ENCODE results near the gene CLDN5. TPM values are rescaled to one million over a fixed set of nuclear protein-coding genes. Genes with fewer than 3 reads are reported as not detected.

CLDN5 gene
- total RNA-seq, 1 experiment from 2014 or later = 0.44 TPM

- no peak overlapping the region for H3K18ac ChIP-seq (ENCODE audit: insufficient read length, low read depth, low read length)
- no peak overlapping the region for H2AFZ ChIP-seq (ENCODE audit: low read length)
- peaks cover 14% of the 10 kb centered on the region for H3K23me2 ChIP-seq (ENCODE audit: insufficient read length, low read depth, low read length, poor library complexity, severe bottlenecking)
- no peak overlapping the region for H3K4ac ChIP-seq (ENCODE audit: low read depth, low read length)
- no peak overlapping the region for H3T11ph ChIP-seq (ENCODE audit: low read length)
- H3K56ac ChIP-seq (ENCODE audit: insufficient read length, low read depth, low read length) = no peak overlapping the region
- Mint-ChIP-seq H3K4me1 (peaks cover 8 to 12% of the 10 kb centered on the region in 2 experiments; a peak in 3 of 4 replicates), H3K9me3 (no peaks in the 10 kb centered on the region), H3K27ac (no peak overlapping the region), H3K27me3 (ENCODE audit: low read depth) (peaks cover 50% of the 10 kb centered on the region), H3K36me3 (ENCODE audit: insufficient read depth in 1 of 3, low read depth in 3 of 3) (peaks cover 6 to 24% (median 24%) of the 10 kb centered on the region in 3 experiments; a peak in 4 of 7 replicates), H3K4me3 (no peak overlapping the region; a peak in 1 of 5 replicates)
- no peaks in the 10 kb centered on the region for H3K4me1 ChIP-seq (ENCODE audit: insufficient read depth, low read length)
- no peak overlapping the region for H2BK20ac ChIP-seq (ENCODE audit: low read depth, low read length, poor library complexity, severe bottlenecking)
- no peaks in the 10 kb centered on the region for H4K20me1 ChIP-seq (ENCODE audit: control insufficient read depth, insufficient read depth, insufficient read length)
- H4K91ac ChIP-seq (ENCODE audit: insufficient read length, low read depth, low read length) = no peak overlapping the region
- H3K79me2 ChIP-seq (ENCODE audit: insufficient read depth, low read length) = no peaks in the 10 kb centered on the region
- H3K27ac ChIP-seq (ENCODE audit: insufficient read length, low read depth, low read length) = no peak overlapping the region
- H3K4me2 ChIP-seq (ENCODE audit: insufficient read depth, insufficient read length, low read length) = no peak overlapping the region
- H3K14ac ChIP-seq (ENCODE audit: insufficient read depth, low read length) = no peak overlapping the region
- no CpG with 5 or more reads among the region's 10 CpGs for WGBS (ENCODE audit: extremely low coverage, insufficient read length, low lambda C conversion rate)
- H2BK15ac ChIP-seq (ENCODE audit: low read depth, low read length) = no peak overlapping the region
- H4K8ac ChIP-seq (replicated peaks; ENCODE audit: insufficient read length, low read depth, low read length) = no peak overlapping the region
- TF ChIP-seq CTCF (conservative IDR thresholded peaks at IDR 0.05) = no peak
- H3K9me3 ChIP-seq (ENCODE audit: control insufficient read depth, low read depth, low read length) = no peaks in the 10 kb centered on the region
- H3K23ac ChIP-seq (ENCODE audit: insufficient read length, low read depth, low read length) = no peak overlapping the region
- H3K79me1 ChIP-seq (ENCODE audit: insufficient read depth, low read depth, low read length, poor library complexity, severe bottlenecking) = no peaks in the 10 kb centered on the region
- H2BK120ac ChIP-seq (ENCODE audit: low read depth, low read length, poor library complexity, severe bottlenecking) = no peak overlapping the region
- peaks cover 4% of the 10 kb centered on the region; the same call in 1 of the 2 replicates for H3K27me3 ChIP-seq (ENCODE audit: insufficient read depth, low read length)
- no peak overlapping the region for H2AK5ac ChIP-seq (ENCODE audit: insufficient read length, low read length)
- no peak overlapping the region for H3K9ac ChIP-seq (ENCODE audit: extremely low read depth, insufficient read length, low read length)
- H2BK12ac ChIP-seq (ENCODE audit: insufficient read length, low read depth, low read length) = no peak overlapping the region
- H4K5ac ChIP-seq (ENCODE audit: insufficient read length, low read depth, low read length) = no peak overlapping the region
- H2BK5ac ChIP-seq (ENCODE audit: insufficient read length, low read length) = no peak overlapping the region
- DNase-seq = no peak
Measured at GRCh38 chr22:19520566-19521305, 3.5 kb downstream of the CLDN5 start.

Data from H9 (cell line).